COLO829 (cell line): Measurements from ENCODE around the gene CATSPERZ.

ENCODE experiments used
- DNase-seq: peaks from one replicate; pipeline ENCODE4 v3.0.0; 2012; ENCODE audit warnings: low spot score

CATSPERZ gene

DNA sequence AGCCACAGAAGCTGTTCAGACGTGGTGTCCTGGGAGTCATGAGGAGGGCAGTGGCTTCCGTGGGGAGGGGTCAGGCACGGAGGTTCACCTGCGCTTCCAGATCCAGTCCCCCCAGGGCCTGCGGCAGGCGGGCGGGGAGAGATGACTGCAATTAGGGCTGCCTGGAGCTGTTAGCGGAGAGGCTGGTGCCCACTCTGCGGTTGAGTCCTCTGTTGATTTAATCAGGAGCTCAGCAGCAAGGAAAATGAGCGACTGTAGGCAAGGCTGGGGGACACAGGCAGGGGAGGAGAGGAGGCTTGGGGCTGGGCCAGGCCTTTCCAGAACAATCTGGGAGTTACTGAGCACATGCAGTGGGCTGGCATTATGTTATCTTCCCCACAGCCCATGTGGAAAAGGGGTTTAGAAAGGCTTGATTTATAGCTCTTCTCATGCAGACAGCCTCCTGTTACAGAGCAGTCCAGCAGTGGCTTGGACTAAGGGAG lies 35.7 kb upstream of the CATSPERZ start:
- no peak for DNase-seq

DNA sequence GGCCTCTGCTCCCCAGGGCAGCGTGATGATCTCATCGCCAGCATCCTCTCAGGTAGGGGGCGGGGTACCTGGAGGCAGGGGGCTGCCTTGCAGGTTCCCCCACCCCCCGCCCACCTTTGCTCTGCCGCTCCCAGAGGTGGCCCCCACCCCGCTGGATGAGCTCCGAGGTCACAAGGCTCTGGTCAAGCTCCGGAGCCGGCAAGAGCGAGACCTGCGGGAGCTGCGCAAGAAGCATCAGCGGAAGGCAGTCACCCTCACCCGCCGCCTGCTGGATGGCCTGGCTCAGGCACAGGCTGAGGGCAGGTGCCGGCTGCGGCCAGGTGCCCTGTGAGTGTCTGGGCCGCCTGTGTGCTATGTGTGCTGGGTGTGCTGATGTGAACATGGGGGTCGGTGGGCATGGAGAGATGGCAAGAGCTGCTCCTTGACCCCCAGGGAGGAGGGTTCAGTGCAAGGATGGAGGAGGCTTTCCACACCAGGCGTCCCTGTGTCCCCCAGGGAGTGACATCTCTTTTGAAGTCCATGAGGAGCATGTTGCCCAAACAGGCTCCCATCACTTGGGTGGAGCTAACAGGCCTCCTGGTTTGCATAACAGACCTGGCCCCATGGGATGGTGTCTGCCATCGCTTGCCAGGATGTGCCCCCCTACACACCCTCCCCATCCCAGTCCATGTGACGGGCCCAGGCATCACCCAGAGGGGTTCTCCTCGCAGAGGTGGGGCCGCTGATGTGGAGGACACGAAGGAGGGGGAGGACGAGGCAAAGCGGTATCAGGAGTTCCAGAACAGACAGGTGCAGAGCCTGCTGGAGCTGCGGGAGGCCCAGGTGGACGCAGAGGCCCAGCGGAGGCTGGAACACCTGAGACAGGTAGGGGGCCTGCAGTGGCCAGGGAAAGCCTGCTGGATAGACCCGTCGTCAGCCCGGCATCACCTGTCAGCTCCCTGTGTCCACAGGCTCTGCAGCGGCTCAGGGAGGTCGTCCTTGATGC lies 34.7 kb upstream of the CATSPERZ start:
- DNase-seq: no peak

DNA sequence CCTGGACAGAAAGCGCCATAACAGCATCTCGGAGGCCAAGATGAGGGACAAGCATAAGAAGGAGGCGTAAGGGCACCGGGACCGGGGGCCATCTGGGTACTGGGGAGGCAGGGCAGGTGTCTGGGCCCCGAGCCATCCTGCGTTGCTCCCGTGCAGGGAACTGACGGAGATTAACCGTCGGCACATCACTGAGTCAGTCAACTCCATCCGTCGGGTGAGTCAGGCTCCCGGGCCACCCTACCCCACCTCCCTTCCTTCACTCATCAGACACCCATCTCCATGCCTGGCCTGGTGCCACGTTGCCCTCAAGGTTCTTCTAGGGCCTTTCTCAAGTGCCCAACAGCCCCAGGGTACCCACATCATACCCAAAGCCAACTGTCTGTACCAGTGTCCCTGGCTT lies 33.8 kb upstream of the CATSPERZ start:
- no peak for DNase-seq

- DNase-seq: no peak
Measured at GRCh38 chr11:64267207-64267945, 32.8 kb upstream of the CATSPERZ start.

DNA sequence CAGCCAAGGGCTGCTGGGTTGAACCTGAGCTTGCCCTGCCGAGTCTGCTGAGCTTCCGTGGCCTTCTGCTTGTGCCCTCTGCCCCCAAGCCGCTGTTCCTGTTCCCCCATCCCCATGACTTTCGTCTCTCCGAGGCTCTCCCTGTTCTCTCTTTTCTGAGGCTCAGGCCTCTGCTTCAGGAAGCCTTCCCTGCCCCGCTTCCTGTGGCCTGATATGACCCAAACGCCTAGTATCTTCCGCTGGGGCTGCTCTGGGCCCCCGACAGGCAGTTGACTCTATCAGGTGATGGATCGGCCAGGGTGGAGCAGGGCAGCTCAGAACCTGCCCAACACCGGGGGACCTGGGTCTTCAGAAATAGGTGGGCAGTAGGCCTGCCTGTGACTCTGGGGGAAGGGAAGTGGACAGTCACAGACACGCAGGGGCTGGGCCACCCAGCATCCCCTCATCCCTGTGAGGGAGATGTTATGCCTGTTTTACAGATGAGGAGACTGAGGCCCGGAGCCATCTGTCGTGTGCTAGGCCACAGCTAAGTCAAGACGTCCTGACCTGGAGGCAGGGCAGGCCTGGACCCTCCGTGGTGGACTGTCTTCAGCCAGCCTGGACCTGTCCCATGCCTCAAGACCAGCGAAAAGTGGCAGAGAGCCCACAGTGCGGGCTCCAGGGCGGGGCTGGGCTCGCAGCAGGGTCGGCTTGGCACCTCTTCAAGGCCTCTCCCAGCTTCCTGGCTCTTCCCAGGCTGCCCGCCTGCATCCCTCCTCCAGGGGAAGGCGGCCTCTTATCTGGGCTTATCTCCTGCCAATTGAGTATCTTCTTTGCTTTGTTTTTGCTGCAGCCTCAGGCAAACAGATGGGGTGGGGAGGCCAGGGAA lies 31.9 kb upstream of the CATSPERZ start:
- no peak for DNase-seq

DNA sequence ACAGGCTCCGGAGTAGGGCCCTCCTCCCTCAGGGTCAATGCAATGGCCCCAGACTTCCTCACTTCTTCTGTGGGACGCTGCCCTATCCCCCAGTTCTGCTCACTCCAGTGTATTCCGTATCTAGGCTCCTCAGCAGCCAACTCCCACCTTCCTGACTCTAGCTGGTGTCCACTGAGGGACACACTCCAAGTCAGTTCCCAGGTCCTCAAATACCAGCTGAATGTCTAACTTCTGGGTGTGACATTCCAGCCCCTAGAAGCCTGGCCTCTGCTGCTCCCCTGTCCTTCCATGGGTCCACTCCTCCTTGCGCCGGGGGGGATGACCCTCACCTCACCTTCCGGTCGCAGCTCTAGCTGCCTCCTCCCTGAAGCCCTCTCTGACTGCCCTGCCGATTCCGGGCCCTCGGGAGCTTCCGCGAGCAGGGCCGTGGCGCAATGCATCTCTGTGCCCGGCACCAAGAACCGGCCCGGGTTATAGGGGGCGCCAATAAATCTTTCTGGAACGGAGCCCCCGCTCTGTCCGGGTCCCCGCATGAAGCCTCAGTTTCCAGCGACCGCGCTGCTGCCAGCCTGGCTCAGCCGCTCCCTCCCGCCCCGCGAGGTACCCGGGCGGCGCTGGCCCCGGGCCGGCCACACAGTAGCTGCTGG lies 31.1 kb upstream of the CATSPERZ start:
- DNase-seq: no peak

DNA sequence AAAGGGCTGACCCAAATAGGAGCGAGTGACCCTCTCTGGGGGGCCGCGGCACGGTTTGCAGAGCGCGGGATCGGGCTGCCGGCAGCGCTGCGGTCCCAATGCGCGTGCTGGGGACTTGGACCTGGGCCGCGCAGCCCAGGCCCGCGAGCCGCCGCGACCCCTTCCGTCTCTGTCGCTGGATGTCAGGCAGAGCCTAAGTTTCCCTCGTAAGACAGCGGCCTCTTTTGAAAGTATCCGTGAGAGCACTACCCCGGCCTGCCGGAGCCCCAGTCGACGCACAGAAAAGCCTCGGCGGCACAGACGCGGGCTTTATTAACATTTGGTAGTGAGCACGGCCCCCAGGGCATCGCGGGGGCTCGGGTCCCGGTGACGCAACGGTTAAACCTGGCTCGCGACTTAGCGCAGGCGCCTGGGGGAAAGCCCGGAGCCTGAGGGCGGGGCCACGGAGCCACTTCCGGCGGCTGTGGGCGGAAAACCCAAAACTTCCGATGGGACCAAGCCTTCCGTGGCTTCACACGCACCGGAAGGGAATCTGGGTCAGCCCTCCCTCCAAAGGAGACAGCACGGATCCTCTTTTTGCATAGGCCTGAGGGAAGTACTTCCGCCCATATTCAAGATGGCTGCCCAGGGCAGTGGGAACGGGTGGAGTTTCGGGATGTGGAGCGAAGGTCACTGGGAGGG lies 30.5 kb upstream of the CATSPERZ start:
- DNase-seq: peak; percentile 92

GRCh38 chr11:64275031-64275800 lies 24.9 kb upstream of the CATSPERZ start:
- no peak for DNase-seq

DNA sequence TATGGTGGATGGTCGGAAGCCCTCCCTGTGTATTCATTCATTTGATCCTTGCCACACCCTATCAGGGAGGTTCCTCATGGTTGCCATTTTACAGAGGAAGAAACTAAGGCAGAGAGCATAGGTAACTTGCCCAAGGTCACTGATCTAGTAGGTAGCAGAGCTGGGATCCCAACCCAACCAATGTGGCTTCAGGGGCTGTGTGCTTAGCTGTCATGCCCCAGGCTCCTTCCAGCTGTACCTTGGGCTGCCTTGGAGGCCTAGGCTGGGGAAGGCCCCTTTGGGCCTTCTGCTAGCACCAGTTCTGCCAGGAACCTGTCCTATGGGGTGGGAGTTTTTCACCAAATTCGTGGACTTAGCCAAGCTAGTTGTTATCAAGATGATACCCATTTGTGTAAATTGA lies 24.3 kb upstream of the CATSPERZ start:
- no peak for DNase-seq

GRCh38 chr11:64276653-64277431 lies 23.3 kb upstream of the CATSPERZ start:
- DNase-seq: no peak

DNA sequence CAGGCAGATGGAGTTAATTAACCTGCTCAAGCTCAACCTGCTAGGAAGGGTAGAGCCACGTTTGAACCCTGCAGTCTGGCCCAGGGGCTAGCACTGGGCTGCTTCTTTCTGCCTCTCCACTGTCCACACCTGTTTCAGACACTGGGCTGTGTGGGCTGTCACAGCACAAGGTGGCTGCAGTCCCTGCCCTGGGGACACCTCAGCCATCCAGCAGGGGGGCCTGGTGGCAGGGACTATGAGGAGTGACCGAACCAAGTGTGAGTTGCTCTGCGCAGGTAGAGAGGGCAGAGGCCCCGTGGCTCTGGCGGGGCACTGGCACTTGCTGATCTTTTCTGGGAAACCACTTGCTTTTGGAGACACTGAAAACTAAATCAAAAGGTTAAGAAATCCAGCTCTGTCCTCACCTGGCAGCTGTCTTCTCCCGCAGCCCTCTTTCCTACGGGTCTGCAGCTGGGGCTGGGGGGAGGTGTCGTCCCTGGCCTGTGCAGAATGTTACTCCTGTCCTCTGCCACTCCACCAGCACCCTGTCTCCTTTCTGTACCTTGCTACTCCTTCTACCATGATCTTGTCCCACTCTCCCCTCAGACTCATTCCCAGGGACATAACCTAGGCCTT lies 21.5 kb upstream of the CATSPERZ start:
- DNase-seq: no peak

DNA sequence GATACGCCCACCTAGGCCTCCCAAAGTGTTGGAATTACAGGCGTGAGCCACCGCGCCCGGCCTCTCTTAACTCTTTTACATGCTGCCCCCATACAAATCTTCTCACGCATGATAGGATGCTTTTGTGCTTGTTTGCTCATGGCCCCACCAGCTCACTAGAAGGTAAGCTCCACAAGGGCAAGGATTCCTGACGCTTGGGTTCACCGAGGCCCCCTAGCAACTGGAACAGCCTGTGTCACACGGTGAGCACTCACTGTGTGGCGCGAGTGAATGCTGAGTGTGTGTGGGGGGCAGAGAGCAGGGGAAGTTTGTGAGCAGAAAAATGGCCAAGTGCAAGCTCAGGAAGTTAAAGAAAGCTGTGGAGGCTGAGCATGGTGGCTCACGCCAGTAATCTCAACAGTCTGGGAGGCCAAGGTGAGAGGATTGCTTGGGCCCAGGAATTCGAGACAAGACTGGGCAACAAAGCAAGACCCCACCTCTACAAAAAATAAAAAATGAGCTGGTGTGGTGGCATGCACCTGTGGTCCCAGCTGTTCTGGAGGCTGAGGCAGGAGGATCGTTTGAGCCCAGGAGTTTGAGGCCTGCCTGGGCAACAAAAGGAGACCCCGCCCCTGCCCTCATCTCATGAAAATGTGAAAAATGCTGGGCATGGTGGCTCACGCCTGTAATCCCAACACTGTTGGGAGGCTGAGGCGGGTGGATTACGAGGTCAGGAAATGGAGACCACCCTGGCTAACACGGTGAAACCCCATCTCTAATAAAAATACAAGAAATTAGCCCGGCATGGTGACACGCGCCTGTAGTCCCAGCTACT lies 18.0 kb upstream of the CATSPERZ start:
- DNase-seq: no peak

GRCh38 chr11:64283092-64283491 lies 17.1 kb upstream of the CATSPERZ start:
- no peak for DNase-seq

GRCh38 chr11:64284048-64284961 lies 15.9 kb upstream of the CATSPERZ start, which contains the start of gene BAD:
BAD (minus strand) TSS chr11:64284665; CDS start chr11:64284368, 297 bp downstream.
- peak; percentile 97 for DNase-seq

GRCh38 chr11:64284962-64285884 lies 14.9 kb upstream of the CATSPERZ start, which contains the start of gene GPR137:
GPR137 (plus strand) TSS chr11:64285848; CDS start chr11:64286525, 677 bp downstream.
- DNase-seq: peak; percentile 71
